Gastroesophageal sphincter (tissue), 4 donors: ENCODE data around the gene CCRL2. TPM values are rescaled to one million over a fixed set of nuclear protein-coding genes. Genes with fewer than 3 reads are reported as not detected.
A peak's percentile ranks its signal among the peaks of the same experiment; 100 is the strongest.

Experiments
- ATAC-seq: fragments of 150-250 bp; one replicate; pipeline ENCODE4 v1.9.1; 2016; ENCODE audit warnings: mild to moderate bottlenecking, moderate library complexity
- H3K27ac ChIP-seq, 4 donors: fragments of 200-600 bp; sonication (generic) in 3 of 4; 1 replicate in 3 of 4; 2 replicates in 1 of 4; pipeline ENCODE4 v1.5.1; 2016 to 2019
- H3K27me3 ChIP-seq: fragments of 200-600 bp; sonication (generic); one replicate; pipeline ENCODE4 v1.5.1; 2019
- H3K36me3 ChIP-seq, 2 donors: fragments of 200-600 bp; sonication (generic); one replicate each; pipeline ENCODE4 v1.5.1; 2019; ENCODE audit warnings: control low read depth in 1 of 2
- H3K4me1 ChIP-seq, 3 donors: fragments of 200-600 bp; sonication (generic); 1 replicate in 2 of 3; 2 replicates in 1 of 3; pipeline ENCODE4 v1.5.1; 2016 to 2019; ENCODE audit warnings: control low read depth in 2 of 3
- H3K4me3 ChIP-seq, 2 donors: fragments of 200-600 bp; sonication (generic); one replicate each; pipeline ENCODE4 v1.5.1; 2019; ENCODE audit warnings: mild to moderate bottlenecking in 1 of 2, moderate library complexity in 1 of 2
- H3K9me3 ChIP-seq, 3 donors: fragments of 200-600 bp; sonication (generic); one replicate each; pipeline ENCODE4 v1.5.1; 2017 to 2019; ENCODE audit warnings: control low read depth in 2 of 3
- EP300 ChIP-seq: sonication (generic); formaldehyde crosslinking; IDR thresholded peaks from one replicate; pipeline ENCODE4 v1.6.1; 2017; ENCODE audit warnings: antibody characterized with exemption, mild to moderate bottlenecking
- POLR2A ChIP-seq, 2 donors: fragments of 450-650 bp; IDR thresholded peaks; one replicate each; pipeline ENCODE4 v1.6.1; 2017; ENCODE audit warnings: antibody characterized with exemption in 2 of 2, mild to moderate bottlenecking in 2 of 2, moderate library complexity in 1 of 2
- POLR2AphosphoS5 ChIP-seq: sonication (generic); formaldehyde crosslinking; IDR thresholded peaks from one replicate; pipeline ENCODE4 v1.6.1; 2017; ENCODE audit warnings: antibody characterized with exemption
- WGBS, 2 donors: methylation state at CpG; one replicate each; pipeline ENCODE4 v1.1.5; 2018; ENCODE audit warnings: low coverage in 1 of 2; 5-methylcytosine and 5-hydroxymethylcytosine counted together
- total RNA-seq, 4 donors: library from RNA; depleted of rRNA; stranded (reverse); fragments of >200 nt; gene quantifications; one replicate each; pipeline ENCODE4 v1.1.0, GENCODE V29; 2016
- TF ChIP-seq, protein P1 (sequence below), 4 experiments: fragments of 200-600 bp in 2 of 4; fragments of 450-650 bp in 2 of 4; sonication (generic) in 1 of 4; IDR thresholded peaks; one replicate each; pipeline ENCODE4 v1.5.1; 2017 to 2019; ENCODE audit warnings: antibody characterized with exemption in 4 of 4, mild to moderate bottlenecking in 2 of 4, moderate library complexity in 2 of 4

Gene CCRL2
- total RNA-seq, 4 donors from 2014 or later, result 0.89 to 15.8 (median 1.9) TPM

DNA sequence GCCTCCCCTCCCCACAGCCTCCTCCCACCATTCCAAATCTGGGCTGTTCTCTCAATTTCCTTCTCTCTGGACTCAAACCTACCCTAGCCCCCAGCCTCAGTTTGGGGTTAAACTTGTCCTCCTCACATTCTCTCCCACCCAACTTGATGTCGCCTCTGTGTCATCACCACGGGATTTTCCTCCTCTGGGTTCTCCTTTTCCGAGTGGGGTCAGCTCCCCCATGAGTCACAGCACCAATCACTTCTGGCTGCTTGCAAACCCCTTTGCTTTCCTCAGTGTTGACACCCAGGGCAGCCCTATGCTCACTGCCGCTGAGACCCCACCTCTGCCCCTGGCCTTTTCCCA, 644 bp upstream of the CCRL2 start:
- Histone ChIP-seq H3K4me1 (peaks cover 0 to 21% (median 4%) of the 10 kb centered on the region in 3 donors), H3K27me3 (peaks cover 18% of the 10 kb centered on the region), H3K27ac (peak overlapping the region in 3 of 4 donors; percentile 58 to 72 (median 58)), H3K36me3 (no peaks in the 10 kb centered on the region), H3K4me3 (no peak overlapping the region), H3K9me3 (no peaks in the 10 kb centered on the region)
- 68 to 80% methylated on average over 2 to 4 of the region's 4 CpGs for WGBS, 2 donors
- peak; percentile 11 for ATAC-seq
- TF ChIP-seq, protein P1, sequence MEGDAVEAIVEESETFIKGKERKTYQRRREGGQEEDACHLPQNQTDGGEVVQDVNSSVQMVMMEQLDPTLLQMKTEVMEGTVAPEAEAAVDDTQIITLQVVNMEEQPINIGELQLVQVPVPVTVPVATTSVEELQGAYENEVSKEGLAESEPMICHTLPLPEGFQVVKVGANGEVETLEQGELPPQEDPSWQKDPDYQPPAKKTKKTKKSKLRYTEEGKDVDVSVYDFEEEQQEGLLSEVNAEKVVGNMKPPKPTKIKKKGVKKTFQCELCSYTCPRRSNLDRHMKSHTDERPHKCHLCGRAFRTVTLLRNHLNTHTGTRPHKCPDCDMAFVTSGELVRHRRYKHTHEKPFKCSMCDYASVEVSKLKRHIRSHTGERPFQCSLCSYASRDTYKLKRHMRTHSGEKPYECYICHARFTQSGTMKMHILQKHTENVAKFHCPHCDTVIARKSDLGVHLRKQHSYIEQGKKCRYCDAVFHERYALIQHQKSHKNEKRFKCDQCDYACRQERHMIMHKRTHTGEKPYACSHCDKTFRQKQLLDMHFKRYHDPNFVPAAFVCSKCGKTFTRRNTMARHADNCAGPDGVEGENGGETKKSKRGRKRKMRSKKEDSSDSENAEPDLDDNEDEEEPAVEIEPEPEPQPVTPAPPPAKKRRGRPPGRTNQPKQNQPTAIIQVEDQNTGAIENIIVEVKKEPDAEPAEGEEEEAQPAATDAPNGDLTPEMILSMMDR (IDR thresholded peaks at IDR 0.05), result no peak
- TF ChIP-seq POLR2A (IDR thresholded peaks at IDR 0.05) (no peak), POLR2AphosphoS5 (no peak), EP300 (no peak)

DNA sequence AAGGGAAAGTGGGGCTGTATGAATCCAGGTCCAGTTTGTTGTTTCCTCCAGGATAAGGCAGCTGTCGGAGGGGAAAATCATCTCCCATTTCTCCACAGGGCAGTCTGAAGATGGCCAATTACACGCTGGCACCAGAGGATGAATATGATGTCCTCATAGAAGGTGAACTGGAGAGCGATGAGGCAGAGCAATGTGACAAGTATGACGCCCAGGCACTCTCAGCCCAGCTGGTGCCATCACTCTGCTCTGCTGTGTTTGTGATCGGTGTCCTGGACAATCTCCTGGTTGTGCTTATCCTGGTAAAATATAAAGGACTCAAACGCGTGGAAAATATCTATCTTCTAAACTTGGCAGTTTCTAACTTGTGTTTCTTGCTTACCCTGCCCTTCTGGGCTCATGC, 911 bp downstream of the CCRL2 start:
- no peak for ATAC-seq
- Histone ChIP-seq H3K4me3 (peak overlapping the region in 1 of 2 donors; percentile 33), H3K27ac (peak overlapping the region in 3 of 4 donors; percentile 58 to 72 (median 58))

DNA sequence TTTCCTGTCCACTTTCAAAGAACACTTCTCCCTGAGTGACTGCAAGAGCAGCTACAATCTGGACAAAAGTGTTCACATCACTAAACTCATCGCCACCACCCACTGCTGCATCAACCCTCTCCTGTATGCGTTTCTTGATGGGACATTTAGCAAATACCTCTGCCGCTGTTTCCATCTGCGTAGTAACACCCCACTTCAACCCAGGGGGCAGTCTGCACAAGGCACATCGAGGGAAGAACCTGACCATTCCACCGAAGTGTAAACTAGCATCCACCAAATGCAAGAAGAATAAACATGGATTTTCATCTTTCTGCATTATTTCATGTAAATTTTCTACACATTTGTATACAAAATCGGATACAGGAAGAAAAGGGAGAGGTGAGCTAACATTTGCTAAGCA, 1.8 kb downstream of the CCRL2 start:
- WGBS, 2 donors, result 89 to 91% methylated on average over 7 of the region's 7 CpGs
- Histone ChIP-seq H3K27ac (no peak overlapping the region), H3K9me3 (no peaks in the 10 kb centered on the region), H3K4me1 (peaks cover 0 to 21% (median 4%) of the 10 kb centered on the region in 3 donors), H3K36me3 (no peaks in the 10 kb centered on the region), H3K4me3 (no peak overlapping the region), H3K27me3 (peaks cover 18% of the 10 kb centered on the region)
- no peak for ATAC-seq
- TF ChIP-seq, protein P1 (IDR thresholded peaks at IDR 0.05), result no peak
- TF ChIP-seq POLR2AphosphoS5 (no peak), EP300 (no peak), POLR2A (IDR thresholded peaks at IDR 0.05) (no peak)

More for the DNA sequence above, 911 bp downstream of the CCRL2 start:
- H3K27me3 ChIP-seq, result peaks cover 18% of the 10 kb centered on the region
- peaks cover 0 to 21% (median 4%) of the 10 kb centered on the region in 3 donors for H3K4me1 ChIP-seq
- H3K36me3 ChIP-seq, result no peaks in the 10 kb centered on the region
- TF ChIP-seq, protein P1 (IDR thresholded peaks at IDR 0.05), result no peak
- no peak for TF ChIP-seq POLR2A (IDR thresholded peaks at IDR 0.05)
- TF ChIP-seq EP300, result no peak
- no peak for TF ChIP-seq POLR2AphosphoS5
- no peaks in the 10 kb centered on the region for H3K9me3 ChIP-seq
- 54 to 68% methylated on average over 6 to 7 of the region's 7 CpGs for WGBS, 2 donors

DNA sequence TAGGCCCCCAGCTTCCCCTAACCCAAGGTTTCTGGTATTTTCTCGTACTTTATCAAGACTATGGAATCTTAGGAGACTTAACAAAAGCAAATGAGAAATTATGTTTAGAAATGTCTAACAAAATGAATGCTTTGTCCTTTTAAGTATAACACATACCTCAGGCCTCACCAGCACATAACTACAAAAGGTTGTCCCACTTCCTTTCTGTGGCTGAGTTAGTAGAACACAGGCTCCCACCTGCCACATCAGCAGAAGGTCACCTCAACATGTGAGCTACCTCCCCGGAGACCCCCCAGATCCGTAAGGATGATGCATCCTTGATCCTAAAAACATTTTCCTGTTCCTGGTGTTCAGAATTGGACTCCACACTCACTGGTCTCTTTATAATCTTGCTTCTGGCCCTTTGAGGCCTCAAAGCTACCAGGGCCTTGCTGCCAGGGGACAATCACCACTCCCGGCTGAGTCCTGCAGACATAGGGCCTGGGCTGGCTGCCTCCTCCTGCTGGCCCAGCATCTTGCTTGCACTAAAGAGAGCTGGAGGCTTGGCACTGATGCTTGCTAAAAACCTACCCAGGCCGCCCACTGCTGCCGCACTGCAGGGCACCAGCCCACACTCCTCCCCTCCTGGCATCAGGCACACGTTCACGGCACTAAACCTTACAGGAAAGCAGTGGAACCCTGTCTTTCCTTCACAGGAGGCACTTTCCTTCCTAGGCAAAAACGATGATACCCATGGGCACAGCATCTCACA, 2.9 kb downstream of the CCRL2 start:
- no peak overlapping the region for H3K27ac ChIP-seq
- WGBS, 2 donors, result 95 to 96% methylated on average over 3 of the region's 9 CpGs
- no peak for TF ChIP-seq POLR2AphosphoS5
- TF ChIP-seq POLR2A (IDR thresholded peaks at IDR 0.05), result no peak
- TF ChIP-seq, protein P1 (IDR thresholded peaks at IDR 0.05), result no peak
- no peak for TF ChIP-seq EP300
- no peak overlapping the region for H3K4me3 ChIP-seq
- H3K4me1 ChIP-seq, result peaks cover 0 to 19% (median 4%) of the 10 kb centered on the region in 3 donors
- peaks cover 18% of the 10 kb centered on the region for H3K27me3 ChIP-seq
- no peaks in the 10 kb centered on the region for H3K36me3 ChIP-seq
- no peaks in the 10 kb centered on the region for H3K9me3 ChIP-seq
- ATAC-seq, result no peak

DNA sequence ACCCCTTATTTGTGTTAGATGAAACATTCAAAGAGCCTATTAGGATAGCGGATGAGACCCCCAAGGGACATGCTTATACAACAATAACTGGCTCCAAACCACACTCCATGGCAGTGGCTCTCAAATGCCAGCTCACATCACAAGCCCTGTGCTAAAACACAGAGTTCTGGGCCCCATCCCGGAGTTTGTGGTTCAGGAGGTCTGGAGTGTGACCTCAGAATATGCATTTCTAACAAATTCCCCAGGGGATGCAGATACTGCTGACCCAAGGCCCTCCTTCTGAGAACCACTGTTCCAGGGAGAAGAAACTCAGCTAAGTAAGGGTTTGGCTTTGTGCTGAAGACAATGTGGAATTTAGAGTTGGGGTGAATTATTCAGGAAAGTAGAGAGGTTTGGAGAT, 3.6 kb downstream of the CCRL2 start:
- Histone ChIP-seq H3K9me3 (no peaks in the 10 kb centered on the region), H3K4me1 (peaks cover 0 to 11% (median 4%) of the 10 kb centered on the region in 3 donors), H3K36me3 (no peaks in the 10 kb centered on the region), H3K27me3 (peaks cover 18% of the 10 kb centered on the region), H3K27ac (no peak overlapping the region), H3K4me3 (no peak overlapping the region)
- WGBS, 2 donors, result 90 to 93% methylated on average over 2 of the region's 2 CpGs
- ATAC-seq, result no peak
- TF ChIP-seq, protein P1 (IDR thresholded peaks at IDR 0.05), result no peak
- TF ChIP-seq POLR2AphosphoS5, result no peak
- no peak for TF ChIP-seq EP300
- no peak for TF ChIP-seq POLR2A (IDR thresholded peaks at IDR 0.05)
